ENCODE measurements around the gene CHGA. TPM values are rescaled to one million over a fixed set of nuclear protein-coding genes. Genes with fewer than 3 reads are reported as not detected.

The CHGA gene
- total and polyA plus RNA-seq, 2 of the 8 experiments (the other 6 are each of a cell fraction or from before 2014, with no cell fraction given), result 17.5 to 28.2 TPM

DNA sequence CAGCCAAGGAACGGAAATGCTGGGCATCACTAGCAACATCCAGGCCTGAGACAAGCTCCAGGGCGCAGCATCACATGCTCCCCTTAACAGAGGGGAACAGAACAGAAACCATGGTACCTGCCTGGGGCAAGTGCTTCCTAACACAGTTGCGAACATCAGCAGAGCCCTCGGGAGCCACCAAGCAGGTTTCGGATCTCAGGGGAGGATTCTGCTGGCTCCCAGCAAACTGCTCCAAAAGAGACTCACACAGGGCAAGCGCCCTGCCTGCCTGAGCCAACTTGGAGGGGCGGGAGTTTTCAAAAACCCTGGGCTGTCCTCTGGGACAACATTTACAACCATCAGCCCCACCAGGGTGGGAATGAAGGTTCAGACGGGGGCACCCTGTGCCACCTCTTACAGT is 19.6 kb downstream of the CHGA start:
- H2BK15ac ChIP-seq (ENCODE audit: low read length), result no peak overlapping the region
- H3K56ac ChIP-seq (replicated peaks; ENCODE audit: insufficient read length, low read depth, low read length), result no peak overlapping the region
- no peaks in the 10 kb centered on the region for H3K4me1 ChIP-seq (replicated peaks in 1 of 4; ENCODE audit: control insufficient read depth in 3 of 4, insufficient read depth in 4 of 4, low read length in 3 of 4)
- H4K8ac ChIP-seq (ENCODE audit: extremely low read depth, insufficient read depth, low read length), result no peak overlapping the region
- no peak overlapping the region for H2BK20ac ChIP-seq (ENCODE audit: low read length)
- no peaks in the 10 kb centered on the region for H3K23me2 ChIP-seq (ENCODE audit: low read depth, low read length)
- H4K20me1 ChIP-seq (replicated peaks in 1 of 2; ENCODE audit: control insufficient read depth in 1 of 2, insufficient read depth in 2 of 2, low read length in 2 of 2), result peaks cover 3 to 8% of the 10 kb centered on the region in 2 experiments
- ChIA-PET POLR2A (ENCODE audit: partially characterized antibody) (interaction anchor here (1.2 kb wide), 1 partner anchor 242 kb away, joined by 4 read pairs; the partner anchor contains the start of genes LYSET and MOAP1), CTCF (ENCODE audit: partially characterized antibody) (interaction anchor here (0.9 to 4.0 kb wide), 6 partner anchors 11 to 203 kb away, joined by 3 to 36 read pairs (median 3); no protein-coding TSS in a partner anchor)
- H2AFZ ChIP-seq (ENCODE audit: low read length), result no peak overlapping the region
- H3K79me2 ChIP-seq (ENCODE audit: control insufficient read depth in 1 of 2, insufficient read depth in 2 of 2, low read length in 2 of 2), result no peaks in the 10 kb centered on the region
- no peak overlapping the region for H3K4me3 ChIP-seq (ENCODE audit: extremely low read depth in 1 of 4, insufficient read depth in 2 of 4, low read depth in 3 of 4, low read length in 4 of 4)
- no peak overlapping the region for H3K27ac ChIP-seq (ENCODE audit: low read depth, low read length)
- no peak overlapping the region for H3K9ac ChIP-seq (replicated peaks in 1 of 4; ENCODE audit: extremely low read depth in 1 of 4, low read depth in 3 of 4, low read length in 3 of 4)
- H2AK5ac ChIP-seq (ENCODE audit: low read depth, low read length), result no peak overlapping the region
- H4K5ac ChIP-seq (ENCODE audit: insufficient read length, low read depth, low read length), result no peak overlapping the region
- no peak overlapping the region for H3K18ac ChIP-seq (ENCODE audit: extremely low read depth, low read length)
- no peak overlapping the region for H2BK12ac ChIP-seq (ENCODE audit: low read depth, low read length)
- H3K36me3 ChIP-seq (ENCODE audit: control insufficient read depth in 2 of 4, insufficient read depth in 4 of 4, low read length in 3 of 4), result peaks cover 0 to 21% (median 0%) of the 10 kb centered on the region in 4 experiments; a peak in 2 of 8 replicates
- no peak overlapping the region for H3K14ac ChIP-seq (ENCODE audit: insufficient read length)
- no peak for DNase-seq (ENCODE audit: low read depth in 1 of 2, low spot score in 2 of 2)
- no peaks in the 10 kb centered on the region for H3K9me3 ChIP-seq (ENCODE audit: insufficient read depth in 2 of 2, low read depth in 1 of 2, low read length in 1 of 2)
- H2BK120ac ChIP-seq (replicated peaks; ENCODE audit: low read depth, low read length), result no peak overlapping the region
- FAIRE-seq, result no peak
- no peak overlapping the region for H3K23ac ChIP-seq (ENCODE audit: insufficient read length)
- no peak overlapping the region for H3K4me2 ChIP-seq (ENCODE audit: insufficient read depth in 1 of 2, low read depth in 2 of 2, low read length in 2 of 2)
- WGBS, 2 experiments (ENCODE audit: extremely low coverage in 1 of 2, insufficient coverage in 1 of 2, insufficient read length in 1 of 2, insufficient replicate concordance in 2 of 2, low coverage in 1 of 2, low lambda C conversion rate in 2 of 2, missing lambda C conversion rate in 1 of 2), result 88% methylated on average over 7 of the region's 8 CpGs; no CpG with 5 or more reads in 1 of the 2 experiments
- no peak overlapping the region for H4K91ac ChIP-seq (replicated peaks; ENCODE audit: insufficient read length, low read length)
- no peaks in the 10 kb centered on the region for H3K27me3 ChIP-seq (replicated peaks in 1 of 4; ENCODE audit: control insufficient read depth in 3 of 4, extremely low read depth in 1 of 4, insufficient read depth in 3 of 4, low read length in 3 of 4)
- peaks cover 3% of the 10 kb centered on the region; the same call in 1 of the 2 replicates for H3K79me1 ChIP-seq (ENCODE audit: low read depth, low read length)
- H2BK5ac ChIP-seq (ENCODE audit: low read depth, low read length), result no peak overlapping the region; the same call in 1 of the 2 replicates
- no peak overlapping the region for H3K4ac ChIP-seq (replicated peaks; ENCODE audit: insufficient read length, low read depth, low read length)
- TF ChIP-seq, protein P1, sequence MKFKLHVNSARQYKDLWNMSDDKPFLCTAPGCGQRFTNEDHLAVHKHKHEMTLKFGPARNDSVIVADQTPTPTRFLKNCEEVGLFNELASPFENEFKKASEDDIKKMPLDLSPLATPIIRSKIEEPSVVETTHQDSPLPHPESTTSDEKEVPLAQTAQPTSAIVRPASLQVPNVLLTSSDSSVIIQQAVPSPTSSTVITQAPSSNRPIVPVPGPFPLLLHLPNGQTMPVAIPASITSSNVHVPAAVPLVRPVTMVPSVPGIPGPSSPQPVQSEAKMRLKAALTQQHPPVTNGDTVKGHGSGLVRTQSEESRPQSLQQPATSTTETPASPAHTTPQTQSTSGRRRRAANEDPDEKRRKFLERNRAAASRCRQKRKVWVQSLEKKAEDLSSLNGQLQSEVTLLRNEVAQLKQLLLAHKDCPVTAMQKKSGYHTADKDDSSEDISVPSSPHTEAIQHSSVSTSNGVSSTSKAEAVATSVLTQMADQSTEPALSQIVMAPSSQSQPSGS (IDR thresholded peaks at IDR 0.05; ENCODE audit: low read length), result no peak
- TF ChIP-seq POLR2AphosphoS5 (IDR thresholded peaks at IDR 0.05; ENCODE audit: low read depth, low read length) (no peak), CREB1 (IDR thresholded peaks at IDR 0.05) (no peak), SP4 (IDR thresholded peaks at IDR 0.05; ENCODE audit: low read length) (no peak), BRCA1 (IDR thresholded peaks at IDR 0.05; ENCODE audit: low read depth, low read length) (no peak), YY1 (IDR thresholded peaks at IDR 0.05; ENCODE audit: low read depth, low read length) (no peak), POU5F1 (IDR thresholded peaks at IDR 0.05; ENCODE audit: low read depth, low read length) (no peak), SP1 (IDR thresholded peaks at IDR 0.05; ENCODE audit: low read depth, low read length) (no peak), TAF1 (IDR thresholded peaks at IDR 0.05; ENCODE audit: low read depth, low read length) (no peak), CEBPB (IDR thresholded peaks at IDR 0.05; ENCODE audit: low read depth, low read length) (no peak), EZH2 (IDR thresholded peaks at IDR 0.05; ENCODE audit: low read depth, low read length, severe bottlenecking) (no peak), SRF (IDR thresholded peaks at IDR 0.05; ENCODE audit: low read depth, low read length) (no peak), KDM5A (IDR thresholded peaks at IDR 0.05; ENCODE audit: low read length) (no peak)
- TF ChIP-seq, protein P2, sequence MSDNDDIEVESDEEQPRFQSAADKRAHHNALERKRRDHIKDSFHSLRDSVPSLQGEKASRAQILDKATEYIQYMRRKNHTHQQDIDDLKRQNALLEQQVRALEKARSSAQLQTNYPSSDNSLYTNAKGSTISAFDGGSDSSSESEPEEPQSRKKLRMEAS (IDR thresholded peaks at IDR 0.05), result no peak

All from H1 (cell line).